Trophoblast cell (in vitro differentiated cells and primary cell): ENCODE data around the gene HAT1.

Experiments used
- DNase-seq, 2 donors: peaks; one replicate each; pipeline ENCODE4 v3.0.0-alpha.2; 2016
- H2AFZ ChIP-seq: 2 replicates; pipeline ENCODE4 v1.6.1; 2013; ENCODE audit warnings: low read length, moderate library complexity, mild to moderate bottlenecking; ENCODE audit not compliant: insufficient read depth, poor library complexity
- H2AK5ac ChIP-seq: 2 replicates; pipeline ENCODE4 v1.6.1; 2013; ENCODE audit warnings: mild to moderate bottlenecking, low read length
- H2BK120ac ChIP-seq: 2 replicates; pipeline ENCODE4 v1.6.1; 2013; ENCODE audit warnings: low read length, mild to moderate bottlenecking, moderate library complexity; ENCODE audit not compliant: insufficient read depth, poor library complexity
- H2BK12ac ChIP-seq: 2 replicates; pipeline ENCODE4 v1.6.1; 2013; ENCODE audit warnings: mild to moderate bottlenecking, low read length, moderate library complexity
- H2BK5ac ChIP-seq: 2 replicates; pipeline ENCODE4 v1.6.1; 2013; ENCODE audit warnings: low read length, low read depth, moderate library complexity, mild to moderate bottlenecking; ENCODE audit not compliant: poor library complexity
- H3K14ac ChIP-seq: 2 replicates; pipeline ENCODE4 v1.6.1; 2013; ENCODE audit warnings: mild to moderate bottlenecking, low read length
- H3K18ac ChIP-seq: 2 replicates; pipeline ENCODE4 v1.6.1; 2013; ENCODE audit warnings: mild to moderate bottlenecking, low read length
- H3K23ac ChIP-seq: 2 replicates; pipeline ENCODE4 v1.6.1; 2013; ENCODE audit warnings: low read length
- H3K27ac ChIP-seq: 2 replicates; pipeline ENCODE4 v1.5.1; 2013; ENCODE audit warnings: low read depth, mild to moderate bottlenecking, inconsistent platforms, low read length, moderate library complexity
- H3K27me3 ChIP-seq: 2 replicates; pipeline ENCODE4 v1.6.1; 2013; ENCODE audit warnings: inconsistent platforms, mild to moderate bottlenecking, low read length, moderate library complexity; ENCODE audit not compliant: insufficient read depth
- H3K36me3 ChIP-seq, 2 experiments: 1 replicate in 1 of 2; 2 replicates in 1 of 2; pipeline ENCODE4 v1.6.1; 2013; ENCODE audit warnings: low read length in 2 of 2, mild to moderate bottlenecking in 2 of 2, moderate library complexity in 1 of 2; ENCODE audit not compliant: insufficient read depth in 2 of 2, control insufficient read depth in 1 of 2
- H3K4ac ChIP-seq: 2 replicates; pipeline ENCODE4 v1.6.1; 2013; ENCODE audit warnings: low read depth, mild to moderate bottlenecking, low read length, moderate library complexity
- H3K4me1 ChIP-seq, 2 experiments: 1 replicate in 1 of 2; 2 replicates in 1 of 2; pipeline ENCODE4 v1.6.1; 2013; ENCODE audit warnings: low read length in 2 of 2, mild to moderate bottlenecking in 2 of 2, moderate library complexity in 1 of 2; ENCODE audit not compliant: insufficient read depth in 2 of 2, control insufficient read depth in 1 of 2
- H3K4me2 ChIP-seq: 2 replicates; pipeline ENCODE4 v1.6.1; 2013; ENCODE audit warnings: inconsistent platforms, mild to moderate bottlenecking, low read length, moderate library complexity
- H3K4me3 ChIP-seq: 2 replicates; pipeline ENCODE4 v1.5.1; 2013; ENCODE audit warnings: mild to moderate bottlenecking, low read depth, low read length, inconsistent platforms
- H3K79me1 ChIP-seq: one replicate; pipeline ENCODE4 v1.6.1; 2013; ENCODE audit warnings: low read length
- H3K79me2 ChIP-seq: 2 replicates; pipeline ENCODE4 v1.6.1; 2013; ENCODE audit warnings: low read length, mild to moderate bottlenecking; ENCODE audit not compliant: control insufficient read depth, insufficient read depth, poor library complexity
- H3K9ac ChIP-seq: 2 replicates; pipeline ENCODE4 v1.6.1; 2013; ENCODE audit warnings: mild to moderate bottlenecking, low read length
- H3K9me3 ChIP-seq: 2 replicates; pipeline ENCODE4 v1.6.1; 2013; ENCODE audit warnings: low read depth, mild to moderate bottlenecking, control low read depth, inconsistent platforms, low read length; ENCODE audit not compliant: insufficient read depth
- H4K12ac ChIP-seq: 2 replicates; pipeline ENCODE4 v1.6.1; 2013; ENCODE audit warnings: low read depth, mild to moderate bottlenecking, low read length, moderate library complexity
- H4K8ac ChIP-seq: 2 replicates; pipeline ENCODE4 v1.6.1; 2013; ENCODE audit warnings: low read depth, mild to moderate bottlenecking, low read length, moderate library complexity
- H4K91ac ChIP-seq: one replicate; pipeline ENCODE4 v1.6.1; 2013; ENCODE audit warnings: low read depth, mild to moderate bottlenecking, low read length, moderate library complexity
- WGBS: extraction: QIAGEN DNeasy Blood & Tissue Kit; methylation state at CpG from one replicate; pipeline ENCODE4 v1.1.7; 2013; ENCODE audit warnings: missing lambda C conversion rate; ENCODE audit not compliant: insufficient read length, insufficient coverage; ENCODE audit errors: extremely low coverage; 5-methylcytosine and 5-hydroxymethylcytosine counted together

Gene HAT1

DNA sequence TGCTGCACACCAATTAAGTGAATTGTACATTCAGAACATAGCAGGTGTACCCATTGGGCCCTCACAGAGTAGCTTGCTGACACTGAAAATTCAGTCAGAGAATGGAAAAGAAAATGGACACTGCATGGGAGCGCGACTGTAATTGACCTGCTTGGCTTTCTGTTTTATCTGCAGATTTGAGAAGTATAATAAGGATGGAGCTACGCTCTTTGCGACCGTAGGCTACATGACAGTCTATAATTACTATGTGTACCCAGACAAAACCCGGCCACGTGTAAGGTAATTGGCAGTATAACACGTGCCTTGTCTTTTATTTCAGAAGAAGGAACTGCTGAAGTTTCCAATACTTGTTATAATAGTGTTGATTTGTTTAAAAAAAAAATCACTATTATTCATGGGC lies 44.0 kb downstream of the HAT1 start:
- Histone ChIP-seq H3K4me2 (no peak overlapping the region), H3K4me3 (no peak overlapping the region), H2AK5ac (no peak overlapping the region), H4K12ac (no peak overlapping the region), H3K27me3 (no peaks in the 10 kb centered on the region), H3K9me3 (no peaks in the 10 kb centered on the region), H2BK120ac (no peak overlapping the region), H3K4ac (no peak overlapping the region), H2AFZ (no peak overlapping the region), H4K8ac (no peak overlapping the region), H3K36me3 (peaks cover 5 to 8% of the 10 kb centered on the region in 2 experiments), H3K18ac (no peak overlapping the region), H3K14ac (no peak overlapping the region), H3K79me1 (no peaks in the 10 kb centered on the region), H3K79me2 (no peaks in the 10 kb centered on the region), H2BK5ac (no peak overlapping the region), H3K4me1 (no peaks in the 10 kb centered on the region), H3K23ac (no peak overlapping the region), H2BK12ac (no peak overlapping the region), H3K9ac (no peak overlapping the region), H4K91ac (no peak overlapping the region), H3K27ac (no peak overlapping the region)
- no peak for DNase-seq
- no CpG with 5 or more reads among the region's 8 CpGs for WGBS

DNA sequence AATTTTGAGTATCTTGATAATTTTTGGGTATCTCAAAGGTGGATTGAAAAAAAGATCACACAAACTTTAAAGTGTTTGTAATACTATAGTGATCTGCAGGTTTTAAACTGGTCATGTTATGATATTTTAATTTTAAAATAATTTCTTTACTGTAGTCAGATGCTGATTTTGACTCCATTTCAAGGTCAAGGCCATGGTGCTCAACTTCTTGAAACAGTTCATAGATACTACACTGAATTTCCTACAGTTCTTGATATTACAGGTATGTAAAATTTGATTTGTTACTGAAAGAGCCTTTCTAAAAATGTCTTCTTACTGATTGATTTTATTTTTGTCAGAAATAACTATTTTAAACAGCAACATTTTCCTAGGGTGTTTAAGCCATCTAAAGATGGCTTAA lies 44.4 kb downstream of the HAT1 start:
- Histone ChIP-seq H4K91ac (no peak overlapping the region), H3K18ac (no peak overlapping the region), H3K79me1 (no peaks in the 10 kb centered on the region), H3K9me3 (peaks cover under 1% of the 10 kb centered on the region), H3K27me3 (no peaks in the 10 kb centered on the region), H3K27ac (no peak overlapping the region), H2AFZ (no peak overlapping the region), H3K4me2 (no peak overlapping the region), H2AK5ac (no peak overlapping the region), H3K4me1 (no peaks in the 10 kb centered on the region), H2BK5ac (no peak overlapping the region), H3K14ac (no peak overlapping the region), H3K79me2 (no peaks in the 10 kb centered on the region), H2BK12ac (no peak overlapping the region), H4K12ac (no peak overlapping the region), H3K23ac (no peak overlapping the region), H4K8ac (no peak overlapping the region), H3K4me3 (no peak overlapping the region), H3K36me3 (peaks cover 5 to 9% of the 10 kb centered on the region in 2 experiments), H3K9ac (no peak overlapping the region), H2BK120ac (no peak overlapping the region), H3K4ac (no peak overlapping the region)
- no peak for DNase-seq

DNA sequence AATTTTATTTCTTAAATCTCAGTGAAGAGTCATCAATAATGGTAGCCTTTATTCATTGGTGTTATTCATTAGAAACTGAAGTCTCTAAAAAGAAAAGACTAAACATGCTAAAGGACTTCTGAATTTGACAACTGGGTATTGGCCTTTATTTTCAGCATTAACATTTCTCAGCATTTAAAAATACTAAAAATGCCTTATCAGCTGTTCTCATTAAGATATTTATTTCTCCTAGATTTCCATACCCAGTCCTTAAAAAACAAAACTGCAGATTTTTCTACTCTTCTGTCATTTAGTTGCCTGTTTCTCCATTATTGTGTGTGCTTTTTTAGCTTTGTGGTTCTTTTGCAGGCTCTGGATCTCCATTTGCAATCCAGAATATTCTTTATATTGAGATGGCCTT lies 46.2 kb downstream of the HAT1 start:
- Histone ChIP-seq H3K18ac (no peak overlapping the region), H3K9ac (no peak overlapping the region), H4K91ac (no peak overlapping the region), H3K4ac (no peak overlapping the region), H3K9me3 (peaks cover 3% of the 10 kb centered on the region), H2AK5ac (no peak overlapping the region), H3K36me3 (peaks cover 7 to 13% of the 10 kb centered on the region in 2 experiments), H3K79me1 (no peaks in the 10 kb centered on the region), H3K27me3 (no peaks in the 10 kb centered on the region), H3K27ac (no peak overlapping the region), H2BK120ac (no peak overlapping the region), H3K4me1 (no peaks in the 10 kb centered on the region), H2AFZ (no peak overlapping the region), H3K4me3 (no peak overlapping the region), H3K14ac (no peak overlapping the region), H2BK5ac (no peak overlapping the region), H3K23ac (no peak overlapping the region), H3K79me2 (no peaks in the 10 kb centered on the region), H3K4me2 (no peak overlapping the region), H2BK12ac (no peak overlapping the region), H4K12ac (no peak overlapping the region), H4K8ac (no peak overlapping the region)
- no peak for DNase-seq

DNA sequence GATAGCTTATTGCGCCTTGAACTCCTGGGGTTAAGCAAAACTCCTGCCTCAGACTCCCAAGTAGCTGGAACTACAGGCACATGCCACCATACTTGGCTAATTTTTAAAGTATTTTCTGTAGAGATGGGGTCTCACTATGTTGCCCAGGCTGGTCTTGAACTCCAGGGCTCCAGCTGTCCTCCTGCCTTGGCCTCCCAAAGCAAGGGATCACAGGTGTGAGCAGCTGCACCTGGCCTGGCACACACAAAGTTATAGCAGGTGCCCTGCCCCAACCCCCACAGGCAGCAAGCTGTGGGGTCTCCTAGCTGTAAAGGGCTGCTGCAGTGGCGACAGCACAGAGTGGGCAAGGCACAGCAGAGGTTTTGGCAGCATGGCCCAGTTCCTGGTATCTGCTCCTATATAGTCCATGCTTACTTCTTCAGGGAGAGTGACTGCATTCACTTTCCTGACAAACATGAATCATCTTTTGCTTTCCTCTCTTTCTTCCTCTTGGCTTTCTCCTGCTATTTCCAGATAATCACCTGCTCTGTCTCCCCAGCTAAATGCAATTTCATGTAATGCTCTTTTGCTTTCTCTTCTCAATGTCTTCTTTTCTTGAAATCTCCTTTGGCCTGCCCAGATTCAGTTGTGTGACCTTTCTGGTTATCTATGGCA lies 50.2 kb downstream of the HAT1 start:
- Histone ChIP-seq H3K4me1 (no peaks in the 10 kb centered on the region), H3K27me3 (no peaks in the 10 kb centered on the region), H3K14ac (no peak overlapping the region), H2AFZ (no peak overlapping the region), H2BK120ac (no peak overlapping the region), H3K4me2 (no peak overlapping the region), H2BK12ac (no peak overlapping the region), H3K9ac (no peak overlapping the region), H3K4ac (no peak overlapping the region), H3K79me2 (no peaks in the 10 kb centered on the region), H3K18ac (peak overlapping the region; percentile 46), H2AK5ac (no peak overlapping the region), H4K8ac (no peak overlapping the region), H3K23ac (no peak overlapping the region), H3K9me3 (peaks cover 3% of the 10 kb centered on the region), H4K12ac (no peak overlapping the region), H2BK5ac (no peak overlapping the region), H3K4me3 (no peak overlapping the region), H3K79me1 (no peaks in the 10 kb centered on the region), H4K91ac (no peak overlapping the region), H3K36me3 (peaks cover 8 to 15% of the 10 kb centered on the region in 2 experiments), H3K27ac (no peak overlapping the region)
- no peak for DNase-seq
- no CpG with 5 or more reads among the region's 2 CpGs for WGBS
